HepG2 (cell line): ENCODE results near the gene HORMAD2. TPM values are rescaled to one million over a fixed set of nuclear protein-coding genes. Genes with fewer than 3 reads are reported as not detected.

ENCODE experiments used
- ATAC-seq: fragments of 200-7000 bp; cut with Tn5 transposase; 3 replicates; pipeline ENCODE4 v1.9.1; 2020; ENCODE audit warnings: mild to moderate bottlenecking, moderate library complexity
- BruUV-seq: library from RNA; stranded (reverse); fragments of 400-500 nt; replicated peaks from 2 replicates; lab custom pipeline; 2021; lab: Mats Ljungman, UMichigan
- CTCF ChIA-PET: fragments of 300-600 bp; formaldehyde crosslinking; extraction: SDS; loops from one replicate; lab custom pipeline; 2021; ENCODE audit warnings: low total read pairs, inconsistent platforms, low intra/inter-chr PET ratio; lab: Yijun Ruan, JAX
- POLR2A ChIA-PET: fragments of 350-600 bp; sonication (Branson Sonifier 250); formaldehyde crosslinking; loops from one replicate; lab custom pipeline; 2020; ENCODE audit warnings: antibody characterized with exemption, inconsistent platforms; lab: Yijun Ruan, JAX
- DNase-seq: peaks from one replicate; pipeline ENCODE4 v3.0.0-alpha.2; 2015; ENCODE audit warnings: low spot score
- FAIRE-seq: peaks from 3 replicates; lab custom pipeline; 2011; peaks lifted over from hg19 to GRCh38; lab: Jason Lieb, UNC
- H2AFZ ChIP-seq: one replicate; pipeline ENCODE4 v1.6.1; 2011; ENCODE audit warnings: low read length, inconsistent platforms
- H3K27ac ChIP-seq: fragments of 300-600 bp; 3 replicates; pipeline ENCODE4 v1.8.0; 2011; ENCODE audit warnings: mixed run types, mild to moderate bottlenecking, mixed read lengths, low read length, inconsistent platforms; ENCODE audit not compliant: insufficient read depth; ENCODE audit errors: extremely low read length
- H3K27me3 ChIP-seq, 2 experiments: fragments of 200-600 bp in 1 of 2; 2 replicates in 1 of 2; 3 replicates in 1 of 2; pipeline versions ENCODE4 v1.6.0 to v1.8.0; 2011; ENCODE audit warnings: low read length in 2 of 2, mild to moderate bottlenecking in 2 of 2, moderate library complexity in 2 of 2, inconsistent platforms in 1 of 2; ENCODE audit not compliant: insufficient read depth in 2 of 2, control insufficient read depth in 1 of 2
- H3K36me3 ChIP-seq, 2 experiments: fragments of 200-600 bp in 1 of 2; replicated peaks in 1 of 2; 2 replicates in 1 of 2; 3 replicates in 1 of 2; pipeline versions ENCODE4 v1.5.1 to v1.8.0; 2011; ENCODE audit warnings: low read length in 2 of 2, inconsistent platforms in 1 of 2; ENCODE audit not compliant: insufficient read depth in 2 of 2, control insufficient read depth in 1 of 2
- H3K4me1 ChIP-seq: 2 replicates; pipeline ENCODE4 v1.5.1; 2012; ENCODE audit warnings: low read length, inconsistent platforms; ENCODE audit not compliant: insufficient read depth
- H3K4me2 ChIP-seq: 2 replicates; pipeline ENCODE4 v1.6.0; 2011; ENCODE audit warnings: low read depth, low read length, inconsistent platforms
- H3K4me3 ChIP-seq, 3 experiments: fragments of 200-600 bp in 1 of 3; sonication (generic), shearing (Covaris generic) in 1 of 3; replicated peaks in 1 of 3; 2 replicates each; pipeline ENCODE4 v1.5.1; 2011 to 2016; ENCODE audit warnings: low read length in 3 of 3, inconsistent platforms in 2 of 3, low read depth in 2 of 3, mild to moderate bottlenecking in 2 of 3, control low read depth in 1 of 3, mixed read lengths in 1 of 3; ENCODE audit not compliant: insufficient read depth in 1 of 3
- H3K79me2 ChIP-seq: one replicate; pipeline ENCODE4 v1.6.1; 2011; ENCODE audit warnings: low read length, inconsistent platforms; ENCODE audit not compliant: insufficient read depth
- H3K9ac ChIP-seq: 2 replicates; pipeline ENCODE4 v1.6.0; 2011; ENCODE audit warnings: mild to moderate bottlenecking, low read depth, low read length, inconsistent platforms; ENCODE audit not compliant: insufficient read depth
- H3K9me3 ChIP-seq: 2 replicates; pipeline ENCODE4 v1.5.1; 2012; ENCODE audit warnings: mild to moderate bottlenecking, low read length
- H4K20me1 ChIP-seq: 2 replicates; pipeline ENCODE4 v1.6.0; 2011; ENCODE audit warnings: inconsistent platforms, mild to moderate bottlenecking, low read length, moderate library complexity; ENCODE audit not compliant: insufficient read depth
- BHLHE40 ChIP-seq: IDR thresholded peaks from 2 replicates; pipeline ENCODE4 v1.6.1; 2011; ENCODE audit warnings: low read length, improper control_type of control experiment
- CHD2 ChIP-seq: IDR thresholded peaks from 2 replicates; pipeline ENCODE4 v1.6.1; 2011; ENCODE audit warnings: low read depth, low read length, improper control_type of control experiment
- FOXO1 ChIP-seq: sonication (generic); formaldehyde crosslinking; IDR thresholded peaks from 2 replicates; pipeline ENCODE4 v1.4.0; 2020; ENCODE audit warnings: missing genetic modification reagents
- HOXD1 ChIP-seq: sonication (generic); formaldehyde crosslinking; IDR thresholded peaks from 2 replicates; pipeline ENCODE4 v1.5.0; 2020; ENCODE audit warnings: missing genetic modification reagents
- ZFP36L1 ChIP-seq: sonication (generic); formaldehyde crosslinking; IDR thresholded peaks from 2 replicates; pipeline ENCODE4 v1.8.0; 2022; ENCODE audit warnings: mild to moderate bottlenecking, missing genetic modification reagents, moderate library complexity
- ZHX2 ChIP-seq, 2 experiments: sonication (generic) in 1 of 2; formaldehyde crosslinking in 1 of 2; IDR thresholded peaks; 2 replicates each; pipeline versions ENCODE4 v1.6.1 to v1.9.0; 2014 to 2022; ENCODE audit warnings: antibody characterized with exemption in 1 of 2, borderline replicate concordance in 1 of 2, inconsistent platforms in 1 of 2, low read depth in 1 of 2, missing genetic modification reagents in 1 of 2
- ZNF280D ChIP-seq: sonication (generic); formaldehyde crosslinking; IDR thresholded peaks from 2 replicates; pipeline ENCODE4 v1.5.1; 2020; ENCODE audit warnings: mild to moderate bottlenecking, missing genetic modification reagents
- ZNF337 ChIP-seq: sonication (generic); formaldehyde crosslinking; IDR thresholded peaks from 2 replicates; pipeline ENCODE4 v1.5.1; 2020; ENCODE audit warnings: missing genetic modification reagents, low read depth, mild to moderate bottlenecking, borderline replicate concordance
- ZNF746 ChIP-seq: sonication (generic); formaldehyde crosslinking; IDR thresholded peaks from 2 replicates; pipeline ENCODE4 v1.8.0; 2022; ENCODE audit warnings: mild to moderate bottlenecking, missing genetic modification reagents
- WGBS: methylation state at CpG from one replicate; pipeline ENCODE4 v1.1.6; 2017; ENCODE audit warnings: low lambda C conversion rate; 5-methylcytosine and 5-hydroxymethylcytosine counted together
- in situ Hi-C: cut with HindIII; loops from 2 replicates; pipeline ENCODE4 v1.10.0; 2017; ENCODE audit warnings: low pct_unique_long_range_greater_than_20kb; ENCODE audit not compliant: extremely low pct_ligation_motif_present
- intact Hi-C: fragments of 100-400 bp; cut with micrococcal nuclease; formaldehyde crosslinking; loops from one replicate; pipeline ENCODE4 v1.10.0; 2022; ENCODE audit not compliant: unreplicated experiment
- polyA plus RNA-seq, 8 experiments: library from polyadenylated mRNA; depleted of rRNA in 3 of 8; stranded (reverse) in 7 of 8; unstranded in 1 of 8; fragments of >200 nt; fragmentation: Illumina TruSeq in 4 of 8; extraction: Trizol in 4 of 8; gene quantifications; 2 replicates each; pipeline versions ENCODE4 v1.2.1 to v1.2.3, GENCODE V29; 2011 to 2016; ENCODE audit warnings: low read depth in 4 of 8, missing spikeins in 1 of 8, mixed read lengths in 1 of 8; ENCODE audit not compliant: insufficient read depth in 1 of 8
- total RNA-seq, 5 experiments: library from RNA; depleted of rRNA; stranded (reverse); fragments of >200 nt; fragmentation: Illumina TruSeq; extraction: Trizol; gene quantifications; 2 replicates each; pipeline ENCODE4 v1.2.3, GENCODE V29; 2016; ENCODE audit warnings: low read depth in 1 of 5

Gene HORMAD2
- total and polyA plus RNA-seq, 2 of the 13 experiments (the other 11 are each of a cell fraction or from before 2014, with no cell fraction given): not detected

GRCh38 chr22:30121960-30122359, 41.7 kb downstream of the HORMAD2 start:
- POLR2A ChIA-PET: no interaction called here
- Histone ChIP-seq H3K4me1 (peaks cover 14% of the 10 kb centered on the region), H3K27ac (no peak overlapping the region), H3K36me3 (no peaks in the 10 kb centered on the region), H3K9me3 (no peaks in the 10 kb centered on the region), H3K4me3 (no peak overlapping the region), H3K79me2 (no peaks in the 10 kb centered on the region), H3K9ac (no peak overlapping the region), H2AFZ (no peak overlapping the region), H4K20me1 (no peaks in the 10 kb centered on the region), H3K27me3 (peaks cover 0 to 4% of the 10 kb centered on the region in 2 experiments; a peak in 1 of 5 replicates), H3K4me2 (no peak overlapping the region)
- intact Hi-C loops (no loop called here), in situ Hi-C loops (loop anchor here (25.0 kb wide), 1 partner anchor 265 kb away; the partner anchor contains the start of genes RNF215 and SEC14L2)
- 18% methylated on average over 6 of the region's 6 CpGs for WGBS
- ATAC-seq: no peak
- no peak for TF ChIP-seq CHD2
- TF ChIP-seq ZNF746: no peak
- TF ChIP-seq ZNF337: no peak
- CTCF ChIA-PET: no interaction called here
- DNase-seq: no peak
- no peak for FAIRE-seq
- no TSS peak for BruUV-seq

- no peak overlapping the region for H3K4me2 ChIP-seq
- no TSS peak for BruUV-seq
- H4K20me1 ChIP-seq: no peaks in the 10 kb centered on the region
- H3K27me3 ChIP-seq: peaks cover 0 to 4% of the 10 kb centered on the region in 2 experiments; a peak in 1 of 5 replicates
- DNase-seq (no peak), FAIRE-seq (no peak), ATAC-seq (no peak)
- H3K79me2 ChIP-seq: no peaks in the 10 kb centered on the region
- H3K9ac ChIP-seq: no peak overlapping the region
- WGBS: 75% methylated on average over 1 of the region's 1 CpG
- H3K4me3 ChIP-seq: no peak overlapping the region
- H3K27ac ChIP-seq: no peak overlapping the region
- ChIA-PET POLR2A (no interaction called here), CTCF (no interaction called here)
- in situ Hi-C loops (loop anchor here (25.0 kb wide), 1 partner anchor 264 kb away; the partner anchor contains the start of genes RNF215 and SEC14L2), intact Hi-C loops (no loop called here)
- H3K4me1 ChIP-seq: peaks cover 8% of the 10 kb centered on the region; the same call in 1 of the 2 replicates
- H3K9me3 ChIP-seq: no peaks in the 10 kb centered on the region
- H3K36me3 ChIP-seq: no peaks in the 10 kb centered on the region
- no peak overlapping the region for H2AFZ ChIP-seq
- TF ChIP-seq ZNF280D (CRISPR knock-in tag) (no peak), BHLHE40 (no peak), FOXO1 (CRISPR knock-in tag) (no peak), HOXD1 (no peak), ZHX2 (IDR thresholded peaks at IDR 0.05; ENCODE audit: low read depth) (no peak), ZHX2 (CRISPR knock-in tag; IDR thresholded peaks at IDR 0.05; ENCODE audit: borderline replicate concordance) (no peak), ZFP36L1 (CRISPR knock-in tag) (no peak)
Observed at GRCh38 chr22:30123463-30123862, 43.2 kb downstream of the HORMAD2 start.
